Ectodermal cell (in vitro differentiated cells): ENCODE results near the gene NDC1.

Source experiments
- H3K27ac ChIP-seq: 2 replicates; pipeline ENCODE4 v1.7.0; 2013; ENCODE audit warnings: mild to moderate bottlenecking, low read depth, low read length; ENCODE audit not compliant: insufficient read depth, poor library complexity, severe bottlenecking
- H3K27me3 ChIP-seq: 2 replicates; pipeline ENCODE4 v1.7.0; 2013; ENCODE audit warnings: mild to moderate bottlenecking, low read length; ENCODE audit not compliant: insufficient read depth, control insufficient read depth, poor library complexity, severe bottlenecking
- H3K36me3 ChIP-seq: one replicate; pipeline ENCODE4 v1.7.0; 2013; ENCODE audit warnings: low read length; ENCODE audit not compliant: control insufficient read depth, insufficient read depth
- H3K4me1 ChIP-seq: one replicate; pipeline ENCODE4 v1.7.0; 2013; ENCODE audit warnings: low read length; ENCODE audit not compliant: control insufficient read depth, insufficient read depth
- H3K4me3 ChIP-seq: 2 replicates; pipeline ENCODE4 v1.7.0; 2013; ENCODE audit warnings: low read depth, low read length, control low read depth; ENCODE audit not compliant: insufficient read depth
- H3K9me3 ChIP-seq: 2 replicates; pipeline ENCODE4 v1.7.0; 2013; ENCODE audit warnings: mild to moderate bottlenecking, low read length, moderate library complexity; ENCODE audit not compliant: control insufficient read depth
- WGBS, 2 experiments: methylation state at CpG; one replicate each; pipeline ENCODE4 v1.1.7; 2013; ENCODE audit warnings: missing lambda C conversion rate in 2 of 2; 5-methylcytosine and 5-hydroxymethylcytosine counted together

Gene NDC1

DNA sequence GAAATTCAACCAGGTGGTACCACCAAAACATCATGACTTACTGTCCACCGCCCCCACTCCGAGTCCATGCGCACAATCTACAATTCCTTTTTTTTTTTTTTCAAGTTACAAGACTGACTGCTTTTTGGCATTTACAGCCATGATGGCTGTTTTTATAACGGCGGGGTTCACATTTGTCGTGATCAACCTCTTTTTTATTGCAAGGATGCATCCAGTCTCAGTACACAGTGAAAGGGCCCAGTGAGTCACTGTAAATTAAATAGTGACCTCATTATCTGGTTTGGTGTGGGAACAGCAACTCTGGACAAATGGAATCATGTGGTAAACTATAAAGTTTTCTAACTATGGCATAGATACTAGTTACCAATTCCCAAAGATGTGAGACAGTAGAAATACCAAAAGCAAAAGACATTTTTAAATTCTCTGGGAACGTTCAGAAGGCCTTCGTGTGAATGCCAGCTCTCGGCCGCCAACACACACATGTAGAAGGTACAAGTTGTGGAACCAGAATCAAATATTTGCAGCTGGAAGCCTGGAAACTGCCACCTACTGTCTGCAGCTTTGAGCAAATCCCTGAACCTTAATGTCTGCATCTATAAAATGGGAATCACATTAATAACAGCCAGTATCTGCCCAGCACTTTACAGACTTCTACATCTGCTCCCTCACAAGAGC lies 104.0 kb downstream of the NDC1 start:
- H3K4me1 ChIP-seq: peaks cover 8% of the 10 kb centered on the region
- H3K27ac ChIP-seq: no peak overlapping the region
- 95 to 96% methylated on average over 10 of the region's 10 CpGs for WGBS, 2 experiments
- no peaks in the 10 kb centered on the region for H3K9me3 ChIP-seq
- peaks cover 42% of the 10 kb centered on the region for H3K27me3 ChIP-seq
- no peaks in the 10 kb centered on the region for H3K36me3 ChIP-seq
- no peak overlapping the region for H3K4me3 ChIP-seq

DNA sequence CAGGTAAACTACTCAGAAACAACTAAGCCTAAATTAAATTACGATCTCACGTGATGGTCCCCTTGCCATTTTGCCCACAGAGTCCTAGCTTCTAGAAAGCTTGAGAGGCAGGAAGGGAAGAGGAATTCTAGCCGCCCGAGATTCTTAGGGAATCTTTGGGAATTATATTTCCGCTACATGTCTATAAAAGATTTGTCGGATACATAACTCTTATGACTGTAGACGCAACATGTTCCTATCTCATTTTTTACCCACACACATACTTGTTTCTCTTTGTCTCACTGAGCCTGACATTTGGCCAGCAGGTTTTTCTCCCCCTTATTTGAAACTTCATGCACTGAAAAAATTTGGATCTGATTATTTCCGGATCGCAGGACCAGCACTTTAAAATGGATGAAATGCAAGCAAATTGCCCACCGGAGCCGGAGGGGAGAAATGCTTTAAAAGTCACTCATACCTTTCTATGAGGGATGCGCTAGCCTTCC lies 104.6 kb downstream of the NDC1 start:
- 90 to 92% methylated on average over 12 of the region's 12 CpGs for WGBS, 2 experiments
- H3K4me3 ChIP-seq: no peak overlapping the region
- H3K27ac ChIP-seq: no peak overlapping the region
- H3K27me3 ChIP-seq: peaks cover 36% of the 10 kb centered on the region
- peaks cover 8% of the 10 kb centered on the region for H3K4me1 ChIP-seq
- H3K9me3 ChIP-seq: no peaks in the 10 kb centered on the region
- H3K36me3 ChIP-seq: no peaks in the 10 kb centered on the region

DNA sequence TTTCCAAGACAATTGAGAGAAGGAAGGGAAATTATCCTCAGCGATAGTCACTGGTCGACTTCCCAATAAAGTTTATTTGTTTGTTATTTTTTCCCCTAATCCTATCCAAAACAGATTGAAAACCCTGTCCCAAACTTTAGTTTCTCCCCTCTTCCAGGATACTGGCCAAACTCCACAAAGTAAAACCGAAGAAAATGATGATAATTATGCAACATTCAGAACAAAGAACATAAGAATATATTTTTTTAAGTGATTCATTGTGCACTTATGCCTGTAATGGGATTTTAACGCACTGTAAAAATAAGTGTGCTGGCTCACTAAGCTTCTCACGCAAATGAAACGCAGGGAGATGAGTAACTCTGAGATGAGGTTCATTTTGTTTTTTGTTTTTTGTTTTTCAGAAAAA lies 105.2 kb downstream of the NDC1 start:
- no peak overlapping the region for H3K27ac ChIP-seq
- H3K27me3 ChIP-seq: peaks cover 30% of the 10 kb centered on the region
- no peaks in the 10 kb centered on the region for H3K36me3 ChIP-seq
- peaks cover 5% of the 10 kb centered on the region for H3K4me1 ChIP-seq
- no peak overlapping the region for H3K4me3 ChIP-seq
- no peaks in the 10 kb centered on the region for H3K9me3 ChIP-seq
- 74 to 91% methylated on average over 3 to 6 of the region's 6 CpGs for WGBS, 2 experiments

DNA sequence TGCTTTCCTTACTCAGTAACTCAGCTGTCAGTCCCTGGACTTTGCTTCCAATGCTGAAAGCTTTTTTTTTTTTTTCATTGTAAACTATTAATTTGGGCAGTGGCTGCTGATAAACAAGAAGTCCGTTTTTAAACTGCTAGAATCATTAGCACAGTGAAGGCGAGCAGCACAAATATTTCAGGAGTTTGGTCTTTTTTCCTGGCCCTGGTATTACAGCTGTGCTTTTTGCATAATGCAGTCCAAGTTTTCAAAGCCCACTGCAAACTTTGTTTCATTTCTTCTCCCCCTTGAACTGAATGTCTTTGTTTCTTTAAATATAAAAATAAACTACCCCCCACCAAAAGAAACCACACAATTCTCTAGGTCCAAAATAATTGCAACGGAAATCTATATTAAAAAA lies 105.7 kb downstream of the NDC1 start:
- WGBS, 2 experiments: 38 to 46% methylated on average over 2 of the region's 3 CpGs
- Histone ChIP-seq H3K36me3 (no peaks in the 10 kb centered on the region), H3K27me3 (peaks cover 25% of the 10 kb centered on the region), H3K27ac (no peak overlapping the region), H3K4me3 (no peak overlapping the region), H3K4me1 (peaks cover 3% of the 10 kb centered on the region), H3K9me3 (no peaks in the 10 kb centered on the region)

DNA sequence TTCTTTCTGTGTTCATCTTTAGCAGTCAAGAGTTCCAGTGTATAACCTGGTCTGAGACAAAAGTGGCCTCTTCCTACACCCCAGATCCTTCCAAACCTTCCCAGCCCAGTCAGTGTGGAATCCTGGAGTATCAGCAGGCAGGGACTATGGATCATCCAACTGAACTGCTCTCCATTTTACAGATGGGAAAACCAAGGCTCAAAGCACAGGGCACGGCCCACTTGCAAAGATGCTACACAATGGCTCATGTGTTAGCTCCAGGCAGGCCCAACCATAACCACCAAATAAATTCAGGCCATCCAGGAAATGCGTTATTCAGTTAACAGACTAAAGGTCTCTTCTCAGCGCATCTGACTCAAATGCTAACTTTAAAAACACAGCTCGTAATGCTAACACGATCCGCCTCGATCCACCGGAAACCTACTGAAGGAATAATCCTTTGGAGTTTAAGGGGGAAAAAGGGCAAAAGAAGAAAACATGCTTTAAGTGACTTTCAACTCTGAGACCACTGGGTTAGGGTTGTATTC lies 106.3 kb downstream of the NDC1 start:
- H3K27me3 ChIP-seq: peaks cover 20% of the 10 kb centered on the region
- H3K9me3 ChIP-seq: no peaks in the 10 kb centered on the region
- H3K27ac ChIP-seq: no peak overlapping the region
- H3K4me1 ChIP-seq: peaks cover 3% of the 10 kb centered on the region
- WGBS, 2 experiments: 96 to 98% methylated on average over 8 of the region's 8 CpGs
- no peaks in the 10 kb centered on the region for H3K36me3 ChIP-seq
- H3K4me3 ChIP-seq: no peak overlapping the region

DNA sequence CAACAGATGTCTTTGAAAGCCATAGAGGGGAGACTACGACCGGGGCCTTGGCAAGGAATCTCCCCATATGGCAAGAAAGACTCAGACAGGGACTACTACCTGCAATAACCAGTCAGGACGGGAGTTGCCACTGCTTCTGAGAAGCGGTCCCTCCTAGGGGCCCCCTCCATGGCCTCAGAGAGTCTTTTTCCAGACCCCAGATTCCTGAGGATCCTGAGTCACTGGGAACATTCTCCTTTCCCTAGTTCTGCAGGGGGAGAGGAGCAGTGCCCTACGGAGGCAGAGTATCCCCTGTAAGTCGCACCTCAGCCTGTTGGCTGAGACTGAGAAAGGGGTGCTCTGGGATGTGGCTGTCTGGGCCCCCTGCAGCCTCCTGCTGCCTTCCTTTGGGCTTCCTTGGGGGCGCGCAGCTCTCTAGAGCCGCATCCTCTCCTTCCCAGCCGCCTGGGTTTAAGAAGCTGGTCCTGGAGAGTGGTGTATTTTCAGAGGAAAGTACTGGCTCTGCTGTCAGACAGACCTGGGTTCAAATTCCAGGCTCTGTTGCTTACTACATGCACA lies 107.0 kb downstream of the NDC1 start:
- 92% methylated on average over 10 of the region's 10 CpGs for whole genome bisulfite sequencing, 2 experiments
- H3K27ac ChIP-seq: no peak overlapping the region
- H3K4me1 ChIP-seq: peaks cover 3% of the 10 kb centered on the region
- H3K4me3 ChIP-seq: no peak overlapping the region
- no peaks in the 10 kb centered on the region for H3K9me3 ChIP-seq
- peaks cover 13% of the 10 kb centered on the region for H3K27me3 ChIP-seq
- H3K36me3 ChIP-seq: no peaks in the 10 kb centered on the region

DNA sequence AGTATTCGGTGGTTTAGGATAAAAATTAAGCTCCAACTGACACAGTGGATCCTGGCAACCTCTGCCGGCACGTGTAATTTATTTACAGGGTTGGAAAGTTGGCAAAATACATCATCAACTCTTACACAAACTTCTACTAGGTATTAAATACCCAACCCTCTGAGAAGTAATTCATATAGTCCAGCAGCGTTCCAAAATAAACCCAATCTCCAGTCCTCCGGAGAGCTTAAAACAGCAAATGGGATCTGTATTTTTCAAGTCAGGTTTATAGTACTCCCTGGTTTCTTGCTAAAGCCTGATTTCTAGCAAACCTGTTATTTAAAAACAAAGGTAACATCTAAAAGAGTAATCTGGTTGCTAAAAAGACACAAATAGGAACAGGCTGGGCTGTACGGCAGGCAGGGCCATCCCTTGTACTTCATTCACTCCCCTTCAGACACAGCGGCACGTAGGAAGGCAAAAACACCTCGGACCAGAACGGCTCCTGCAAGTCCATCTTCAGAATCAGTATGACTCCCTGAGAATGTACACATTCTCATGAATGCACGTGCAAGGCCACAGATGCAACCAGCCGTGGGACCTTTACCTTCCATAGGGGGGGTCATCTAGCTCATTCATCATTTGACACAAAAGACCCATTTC lies 107.8 kb downstream of the NDC1 start:
- Histone ChIP-seq H3K4me1 (peaks cover 3% of the 10 kb centered on the region), H3K27me3 (peaks cover 5% of the 10 kb centered on the region), H3K4me3 (no peak overlapping the region), H3K27ac (no peak overlapping the region), H3K9me3 (no peaks in the 10 kb centered on the region), H3K36me3 (no peaks in the 10 kb centered on the region)
- WGBS, 2 experiments: 93 to 94% methylated on average over 12 of the region's 12 CpGs

DNA sequence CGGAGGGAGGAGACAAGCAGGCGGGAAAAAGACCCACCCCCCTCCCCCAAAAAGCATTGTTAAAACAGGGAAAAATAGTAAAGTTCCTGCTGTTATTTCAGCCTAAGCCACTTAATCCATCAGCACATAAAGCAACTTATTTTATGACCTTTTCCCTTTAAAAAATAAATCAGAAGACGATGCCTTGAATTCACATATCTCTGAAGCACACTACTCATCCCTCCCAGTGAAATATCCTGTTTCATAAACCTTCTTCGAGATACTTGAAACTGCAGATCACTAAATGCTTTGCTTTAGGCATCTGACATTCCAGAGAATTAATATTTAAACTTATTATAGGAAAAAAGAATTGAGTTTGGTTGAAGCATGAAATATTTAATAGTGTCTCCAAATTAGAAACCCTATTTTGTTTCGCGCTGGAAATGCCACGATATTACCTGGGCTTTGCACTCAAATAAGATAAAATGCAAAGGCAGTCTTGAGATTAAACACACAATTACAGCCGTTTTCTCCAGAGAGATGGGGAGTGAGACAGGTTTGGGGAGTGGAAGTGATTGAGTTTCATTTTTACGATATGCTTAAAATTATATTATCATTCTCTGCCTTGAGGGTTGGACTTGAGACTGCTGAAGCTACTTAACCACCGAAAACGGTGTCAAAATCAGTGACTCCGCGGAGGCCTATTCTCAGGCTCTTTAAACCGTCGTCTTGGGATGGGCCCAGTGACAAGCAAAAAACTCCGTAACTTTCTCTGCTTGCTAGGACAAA lies 108.5 kb downstream of the NDC1 start:
- no peak overlapping the region for H3K27ac ChIP-seq

DNA sequence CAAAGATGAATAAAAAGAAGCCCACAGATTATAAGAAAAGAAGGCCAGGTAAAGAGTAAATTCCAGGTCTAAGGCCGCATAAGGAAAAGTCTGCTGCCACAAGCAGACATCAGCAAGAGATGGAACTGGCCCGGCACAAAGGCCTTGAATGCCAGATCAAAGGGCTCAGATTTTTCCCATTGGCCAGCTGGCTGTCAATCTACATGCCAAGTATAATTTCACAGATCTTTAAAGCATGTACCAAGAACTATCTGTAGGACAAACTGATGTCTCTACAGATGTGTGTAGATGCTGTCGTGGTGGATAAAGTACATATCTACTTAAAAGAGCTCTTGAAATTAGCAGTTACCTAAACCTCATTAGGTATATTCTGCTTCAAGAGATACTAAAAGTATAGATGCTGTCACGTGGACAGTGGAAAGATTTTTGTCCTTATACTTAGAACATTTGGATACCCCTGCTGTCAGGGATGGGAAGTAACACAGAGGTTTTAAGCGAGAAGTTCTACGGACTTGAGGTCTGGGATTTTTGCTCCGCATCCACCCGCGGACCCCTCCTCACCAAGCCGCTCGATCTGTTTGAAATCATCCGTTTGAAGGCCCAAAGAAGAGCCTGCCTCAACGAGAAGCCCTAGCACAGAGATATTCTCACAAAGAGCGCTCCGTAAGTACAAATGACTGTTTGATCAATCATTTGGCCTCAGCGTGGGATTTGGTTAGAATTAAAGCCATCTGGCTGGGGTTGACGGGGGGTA lies 109.2 kb downstream of the NDC1 start:
- Histone ChIP-seq H3K4me3 (no peak overlapping the region), H3K36me3 (no peaks in the 10 kb centered on the region), H3K27me3 (no peaks in the 10 kb centered on the region), H3K27ac (no peak overlapping the region), H3K9me3 (no peaks in the 10 kb centered on the region), H3K4me1 (no peaks in the 10 kb centered on the region)
- 82 to 87% methylated on average over 15 to 16 of the region's 17 CpGs for WGBS, 2 experiments

More for the DNA sequence above, 108.5 kb downstream of the NDC1 start:
- Histone ChIP-seq H3K4me1 (no peaks in the 10 kb centered on the region), H3K27me3 (no peaks in the 10 kb centered on the region), H3K4me3 (no peak overlapping the region), H3K36me3 (no peaks in the 10 kb centered on the region), H3K9me3 (no peaks in the 10 kb centered on the region)
- WGBS, 2 experiments: 92 to 94% methylated on average over 15 to 16 of the region's 16 CpGs
